Mucosa of rectum (tissue), 2 donors: ENCODE data around the gene CDK11A.
A peak's percentile ranks its signal among the peaks of the same experiment; 100 is the strongest.
"Not testable (repeated sequence)": the region's sequence is repeated elsewhere in the genome, so short reads cannot be mapped to it uniquely, and the experiment has no call there.

Experiments
- H3K27ac ChIP-seq, 2 donors: one replicate each; pipeline ENCODE4 v1.7.0; 2013; ENCODE audit warnings: inconsistent platforms in 2 of 2, low read depth in 2 of 2, low read length in 2 of 2
- H3K27me3 ChIP-seq, 2 donors: one replicate each; pipeline ENCODE4 v1.7.0; 2013; ENCODE audit warnings: low read length in 2 of 2; ENCODE audit not compliant: control insufficient read depth in 2 of 2, insufficient read depth in 2 of 2
- H3K36me3 ChIP-seq, 2 donors: one replicate each; pipeline ENCODE4 v1.7.0; 2013; ENCODE audit warnings: low read length in 2 of 2; ENCODE audit not compliant: control insufficient read depth in 2 of 2, insufficient read depth in 2 of 2
- H3K4me1 ChIP-seq, 2 donors: one replicate each; pipeline ENCODE4 v1.7.0; 2013; ENCODE audit warnings: low read length in 2 of 2, mild to moderate bottlenecking in 1 of 2; ENCODE audit not compliant: control insufficient read depth in 2 of 2, insufficient read depth in 2 of 2
- H3K4me3 ChIP-seq, 2 donors: one replicate each; pipeline ENCODE4 v1.7.0; 2013; ENCODE audit warnings: low read length in 2 of 2
- H3K9ac ChIP-seq, 2 donors: one replicate each; pipeline ENCODE4 v1.7.0; 2013; ENCODE audit warnings: low read length in 2 of 2, low read depth in 1 of 2, mild to moderate bottlenecking in 1 of 2
- H3K9me3 ChIP-seq, 2 donors: one replicate each; pipeline ENCODE4 v1.7.0; 2013; ENCODE audit warnings: low read length in 2 of 2; ENCODE audit not compliant: control insufficient read depth in 2 of 2
- donor health status: healthy.
- donor health status: Normal muscosa, but diverticular disease.

The CDK11A gene

DNA sequence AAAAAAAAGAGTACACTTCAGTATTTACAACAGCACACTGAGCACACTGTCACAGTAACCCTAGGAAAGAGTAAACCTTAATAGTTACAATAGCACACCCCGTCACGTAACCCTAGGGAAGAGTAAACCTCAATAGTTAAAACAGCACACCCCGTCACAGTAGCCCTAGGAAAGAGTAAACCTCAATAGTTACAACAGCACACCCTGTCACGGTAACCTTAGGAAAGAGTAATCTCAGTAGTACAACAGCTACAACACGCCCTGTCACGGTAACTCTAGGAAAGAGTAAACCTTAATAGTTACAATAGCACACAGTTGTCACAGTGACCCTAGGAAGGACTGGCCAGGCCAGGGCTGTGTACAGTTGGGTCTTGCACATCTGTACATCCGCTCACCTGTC is 3.0 kb downstream of the CDK11A start:
- no peaks in the 10 kb centered on the region for H3K9me3 ChIP-seq
- no peak overlapping the region for H3K4me3 ChIP-seq
- no peaks in the 10 kb centered on the region for H3K27me3 ChIP-seq
- H3K27ac ChIP-seq = peak overlapping the region; percentile 20 to 69
- peaks cover 7 to 10% of the 10 kb centered on the region in 2 donors for H3K4me1 ChIP-seq
- H3K36me3 ChIP-seq = peaks cover 17 to 31% of the 10 kb centered on the region in 2 donors
- peak overlapping the region in 1 of 2 donors; percentile 55 for H3K9ac ChIP-seq

- H3K4me1 ChIP-seq = peaks cover 6 to 11% of the 10 kb centered on the region in 2 donors
- not testable (repeated sequence) for H3K27me3 ChIP-seq, H3K9me3 ChIP-seq, H3K4me3 ChIP-seq
- H3K27ac ChIP-seq = peak overlapping the region; percentile 83 to 92
- H3K36me3 ChIP-seq = peaks cover 21 to 23% of the 10 kb centered on the region in 2 donors
- peak overlapping the region in 1 of 2 donors; percentile 61 for H3K9ac ChIP-seq
These were observed 8.9 kb downstream of the CDK11A start for GRCh38 chr1:1715109-1715883.

DNA sequence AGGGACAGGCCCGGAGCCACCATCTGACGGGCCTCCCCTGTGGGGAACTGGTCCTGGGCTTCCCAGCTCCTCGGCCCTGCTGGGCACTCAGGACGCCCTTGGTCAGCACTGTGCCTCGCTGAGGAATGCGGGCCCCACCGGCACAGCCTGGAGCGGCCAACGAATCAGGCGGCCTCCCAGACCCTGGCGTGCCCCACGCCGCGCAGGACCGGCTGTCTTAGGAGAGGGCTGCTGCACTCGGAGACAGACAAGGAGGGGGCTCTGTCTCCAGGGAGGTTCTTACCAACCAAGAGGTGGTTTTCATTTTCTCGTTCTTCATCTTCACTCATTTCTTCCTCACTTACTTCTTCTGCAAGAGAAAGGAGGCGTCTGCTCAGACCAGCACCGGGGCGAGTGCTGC is 16.3 kb downstream of the CDK11A start:
- not testable (repeated sequence) for H3K9me3 ChIP-seq, H3K27ac ChIP-seq, H3K36me3 ChIP-seq

GRCh38 chr1:1707241-1707640 is 16.9 kb downstream of the CDK11A start:
- not testable (repeated sequence) for H3K9me3 ChIP-seq, H3K36me3 ChIP-seq, H3K9ac ChIP-seq, H3K27ac ChIP-seq, H3K27me3 ChIP-seq, H3K4me3 ChIP-seq, H3K4me1 ChIP-seq

More for the DNA sequence above, 16.3 kb downstream of the CDK11A start:
- H3K4me3 ChIP-seq, H3K27me3 ChIP-seq, H3K9ac ChIP-seq, H3K4me1 ChIP-seq: not testable (repeated sequence)

DNA sequence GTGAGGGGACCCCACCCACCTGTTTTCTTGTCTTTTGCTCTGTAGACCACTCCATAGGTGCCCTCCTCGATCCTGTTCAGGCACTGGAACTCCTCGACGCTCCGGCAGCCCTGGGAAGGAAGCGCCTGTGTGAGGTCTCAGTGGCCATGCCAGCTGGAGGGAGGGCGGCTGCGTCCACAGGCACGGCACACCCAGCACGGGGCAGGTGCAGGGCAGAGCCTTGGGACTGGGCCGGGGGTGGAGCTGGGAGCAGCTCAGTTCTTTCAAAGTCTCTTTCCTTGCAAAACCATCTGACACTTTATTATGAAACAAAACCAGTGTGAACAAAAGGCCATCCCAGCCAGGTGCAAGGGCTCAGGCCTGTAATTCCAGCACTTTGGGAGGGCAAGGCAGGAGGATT is 18.5 kb downstream of the CDK11A start:
- H3K9ac ChIP-seq, H3K9me3 ChIP-seq, H3K27ac ChIP-seq, H3K36me3 ChIP-seq, H3K27me3 ChIP-seq, H3K4me3 ChIP-seq, H3K4me1 ChIP-seq: not testable (repeated sequence)

- H3K36me3 ChIP-seq, H3K9ac ChIP-seq, H3K4me3 ChIP-seq, H3K9me3 ChIP-seq, H3K27me3 ChIP-seq, H3K27ac ChIP-seq, H3K4me1 ChIP-seq: not testable (repeated sequence)
These were observed 19.7 kb downstream of the CDK11A start for GRCh38 chr1:1704284-1704957.

DNA sequence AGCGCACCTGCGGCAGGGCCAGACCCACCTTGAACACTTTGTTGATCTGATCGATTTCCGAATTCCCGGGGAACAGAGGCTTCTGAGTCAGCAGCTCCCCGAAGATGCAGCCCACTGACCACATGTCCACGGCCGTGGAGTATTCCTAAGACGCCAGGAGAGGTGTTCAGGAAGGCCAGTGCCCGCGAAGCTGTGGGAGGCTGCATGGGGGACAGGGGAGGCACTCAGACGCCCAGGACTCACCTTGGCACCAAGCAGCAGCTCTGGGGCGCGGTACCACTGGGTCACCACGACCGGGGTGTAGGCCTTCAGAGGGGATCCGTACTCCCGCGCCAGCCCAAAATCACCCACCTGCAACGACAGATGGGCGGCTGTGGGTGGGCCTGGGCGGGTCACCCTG is 20.4 kb downstream of the CDK11A start:
- H3K9ac ChIP-seq = no peak overlapping the region

GRCh38 chr1:1702506-1702905 is 21.7 kb downstream of the CDK11A start:
- H3K27me3 ChIP-seq, H3K36me3 ChIP-seq, H3K9ac ChIP-seq, H3K4me3 ChIP-seq, H3K4me1 ChIP-seq, H3K27ac ChIP-seq, H3K9me3 ChIP-seq: not testable (repeated sequence)

More for the DNA sequence above, 20.4 kb downstream of the CDK11A start:
- no peaks in the 10 kb centered on the region for H3K27me3 ChIP-seq
- peaks cover 0 to 3% of the 10 kb centered on the region in 2 donors for H3K36me3 ChIP-seq
- no peak overlapping the region for H3K4me3 ChIP-seq
- H3K9me3 ChIP-seq = no peaks in the 10 kb centered on the region
- no peak overlapping the region for H3K27ac ChIP-seq
- no peaks in the 10 kb centered on the region for H3K4me1 ChIP-seq

GRCh38 chr1:1700557-1700956 is 23.6 kb downstream of the CDK11A start:
- H3K9ac ChIP-seq, H3K4me1 ChIP-seq: not testable (repeated sequence)

DNA sequence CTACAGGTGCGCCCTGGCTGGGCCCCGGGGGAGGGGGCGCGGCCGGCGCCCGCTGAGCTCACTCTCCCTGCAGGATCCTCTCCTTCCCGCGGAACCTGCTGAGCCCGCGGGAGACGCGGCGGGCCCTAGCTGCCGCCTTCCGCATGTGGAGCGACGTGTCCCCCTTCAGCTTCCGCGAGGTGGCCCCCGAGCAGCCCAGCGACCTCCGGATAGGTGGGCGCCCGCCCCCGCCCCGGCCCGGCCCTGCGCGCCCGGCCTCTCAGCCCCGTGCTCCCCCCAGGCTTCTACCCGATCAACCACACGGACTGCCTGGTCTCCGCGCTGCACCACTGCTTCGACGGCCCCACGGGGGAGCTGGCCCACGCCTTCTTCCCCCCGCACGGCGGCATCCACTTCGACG is 24.1 kb downstream of the CDK11A start:
- H3K9ac ChIP-seq, H3K36me3 ChIP-seq, H3K27ac ChIP-seq, H3K4me1 ChIP-seq, H3K27me3 ChIP-seq, H3K9me3 ChIP-seq, H3K4me3 ChIP-seq: not testable (repeated sequence)

More at GRCh38 chr1:1700557-1700956, 23.6 kb downstream of the CDK11A start:
- H3K27me3 ChIP-seq, H3K4me3 ChIP-seq, H3K9me3 ChIP-seq, H3K36me3 ChIP-seq, H3K27ac ChIP-seq: not testable (repeated sequence)
